HG03159 (cell line): ENCODE results near the gene MPL.

Experiments
- ATAC-seq: cut with Tn5 transposase; IDR thresholded peaks from one replicate; pipeline ENCODE4 v1.9.1; 2021; ENCODE audit warnings: mild to moderate bottlenecking, moderate library complexity; ENCODE audit not compliant: unreplicated experiment

Gene MPL

GRCh38 chr1:43351421-43352350, 14.1 kb downstream of the MPL start:
- no peak for ATAC-seq

GRCh38 chr1:43352351-43352705, 14.7 kb downstream of the MPL start:
- no peak for ATAC-seq

GRCh38 chr1:43352881-43353280, 15.3 kb downstream of the MPL start:
- no peak for ATAC-seq

GRCh38 chr1:43354471-43354870, 16.9 kb downstream of the MPL start:
- ATAC-seq, result no peak

- ATAC-seq, result no peak
Observed at GRCh38 chr1:43354936-43355335, 17.3 kb downstream of the MPL start.

GRCh38 chr1:43357251-43357650, 19.6 kb downstream of the MPL start:
- ATAC-seq, result no peak

- peak; percentile 2 for ATAC-seq
Observed at GRCh38 chr1:43358121-43358745, 20.6 kb downstream of the MPL start.

GRCh38 chr1:43358746-43359693, 21.4 kb downstream of the MPL start, which contains the start of gene CDC20:
TSS of gene CDC20 (plus strand) at chr1:43358981. CDS start at chr1:43359216, 235 bp downstream.
- peak; percentile 94 for ATAC-seq

GRCh38 chr1:43359696-43360095, 22.1 kb downstream of the MPL start:
- ATAC-seq, result no peak

GRCh38 chr1:43360616-43361015, 23.0 kb downstream of the MPL start:
- no peak for ATAC-seq

GRCh38 chr1:43363283-43363934, 25.8 kb downstream of the MPL start:
- no peak for ATAC-seq

GRCh38 chr1:43363935-43364525, 26.4 kb downstream of the MPL start:
- no peak for ATAC-seq

GRCh38 chr1:43365678-43366077, 28.1 kb downstream of the MPL start:
- ATAC-seq, result no peak

GRCh38 chr1:43366179-43366578, 28.6 kb downstream of the MPL start:
- no peak for ATAC-seq

GRCh38 chr1:43366601-43367025, 29.0 kb downstream of the MPL start:
- no peak for ATAC-seq

- peak; percentile 31 for ATAC-seq
Observed at GRCh38 chr1:43367026-43367903, 29.6 kb downstream of the MPL start.

- ATAC-seq, result peak; percentile 77
Observed at GRCh38 chr1:43367904-43368645, 30.5 kb downstream of the MPL start, which contains the start of gene ELOVL1. TSS of gene ELOVL1 (minus strand) at chr1:43368011. CDS start at chr1:43365609, 2,402 bp downstream.

- ATAC-seq, result no peak
Observed at GRCh38 chr1:43368646-43369020, 31.0 kb downstream of the MPL start.
